Measurements from ENCODE around the gene MKX. TPM values are rescaled to one million over a fixed set of nuclear protein-coding genes. Genes with fewer than 3 reads are reported as not detected.

The MKX gene
- total RNA-seq, 2 experiments from 2014 or later, result 0.04 TPM; not detected in 1

- ChIA-PET POLR2A (no interaction called here), CTCF (interaction anchor here (0.6 to 2.7 kb wide), 3 partner anchors 10 to 681 kb away, joined by 3 to 9 read pairs (median 3); no protein-coding TSS in a partner anchor)
- Mint-ChIP-seq H3K9me3 (no peaks in the 10 kb centered on the region), H3K36me3 (ENCODE audit: low read depth) (no peaks in the 10 kb centered on the region), H3K27ac (no peak overlapping the region), H3K27me3 (peaks cover 7% of the 10 kb centered on the region), H3K4me3 (no peak overlapping the region), H3K4me1 (no peaks in the 10 kb centered on the region)
- no peak for DNase-seq
Observed at GRCh38 chr10:27680006-27680557, 65.5 kb downstream of the MKX start.

- CTCF ChIA-PET, result interaction anchor here (0.6 kb wide), 2 partner anchors 233 to 681 kb away, joined by 3 to 4 read pairs; no protein-coding TSS in a partner anchor
Observed at GRCh38 chr10:27679369-27679912, 66.2 kb downstream of the MKX start.

GRCh38 chr10:27678166-27678565 lies 67.5 kb downstream of the MKX start:
- peaks cover 7% of the 10 kb centered on the region for H3K27me3 Mint-ChIP-seq
- no peak overlapping the region for H3K27ac Mint-ChIP-seq
- POLR2A ChIA-PET, result no interaction called here
- DNase-seq, result no peak
- no peaks in the 10 kb centered on the region for H3K36me3 Mint-ChIP-seq (ENCODE audit: low read depth)
- no peaks in the 10 kb centered on the region for H3K4me1 Mint-ChIP-seq
- no peak overlapping the region for H3K4me3 Mint-ChIP-seq
- CTCF ChIA-PET, result no interaction called here
- no peaks in the 10 kb centered on the region for H3K9me3 Mint-ChIP-seq

More at GRCh38 chr10:27679369-27679912, 66.2 kb downstream of the MKX start:
- POLR2A ChIA-PET, result no interaction called here
- DNase-seq, result no peak
- Mint-ChIP-seq H3K4me3 (no peak overlapping the region), H3K36me3 (ENCODE audit: low read depth) (no peaks in the 10 kb centered on the region), H3K9me3 (no peaks in the 10 kb centered on the region), H3K4me1 (no peaks in the 10 kb centered on the region), H3K27me3 (peaks cover 7% of the 10 kb centered on the region), H3K27ac (no peak overlapping the region)

- Mint-ChIP-seq H3K36me3 (ENCODE audit: low read depth) (no peaks in the 10 kb centered on the region), H3K4me3 (no peak overlapping the region), H3K4me1 (no peaks in the 10 kb centered on the region), H3K9me3 (no peaks in the 10 kb centered on the region), H3K27ac (no peak overlapping the region), H3K27me3 (peaks cover 3% of the 10 kb centered on the region)
- no peak for DNase-seq
- CTCF ChIA-PET, result no interaction called here
- POLR2A ChIA-PET, result no interaction called here
Observed at GRCh38 chr10:27673065-27673464, 72.6 kb downstream of the MKX start.

- Mint-ChIP-seq H3K9me3 (no peaks in the 10 kb centered on the region), H3K4me3 (no peak overlapping the region), H3K27ac (no peak overlapping the region), H3K4me1 (no peaks in the 10 kb centered on the region), H3K27me3 (peaks cover 3% of the 10 kb centered on the region), H3K36me3 (ENCODE audit: low read depth) (no peaks in the 10 kb centered on the region)
- ChIA-PET CTCF (no interaction called here), POLR2A (no interaction called here)
- no peak for DNase-seq
Observed at GRCh38 chr10:27671821-27672220, 73.8 kb downstream of the MKX start.

- POLR2A ChIA-PET, result no interaction called here
- CTCF ChIA-PET, result interaction anchor here (1.1 kb wide), 1 partner anchor 96 kb away, joined by 3 read pairs; no protein-coding TSS in a partner anchor
- no peaks in the 10 kb centered on the region for H3K9me3 Mint-ChIP-seq
- H3K4me3 Mint-ChIP-seq, result no peak overlapping the region
- no peak for DNase-seq
- peaks cover 41% of the 10 kb centered on the region for H3K27me3 Mint-ChIP-seq
- H3K36me3 Mint-ChIP-seq (ENCODE audit: low read depth), result no peaks in the 10 kb centered on the region
- no peak overlapping the region for H3K27ac Mint-ChIP-seq
- H3K4me1 Mint-ChIP-seq, result no peaks in the 10 kb centered on the region
Observed at GRCh38 chr10:27664461-27664860, 81.2 kb downstream of the MKX start.

GRCh38 chr10:27663621-27664020 lies 82.0 kb downstream of the MKX start:
- DNase-seq, result no peak
- Mint-ChIP-seq H3K9me3 (no peaks in the 10 kb centered on the region), H3K4me1 (no peaks in the 10 kb centered on the region), H3K36me3 (ENCODE audit: low read depth) (no peaks in the 10 kb centered on the region), H3K27ac (no peak overlapping the region), H3K4me3 (no peak overlapping the region), H3K27me3 (peaks cover 41% of the 10 kb centered on the region)
- POLR2A ChIA-PET, result no interaction called here
- CTCF ChIA-PET, result interaction anchor here (1.0 to 1.2 kb wide), 2 partner anchors 12 to 13 kb away, joined by 3 read pairs; no protein-coding TSS in a partner anchor

GRCh38 chr10:27661514-27662286 lies 83.9 kb downstream of the MKX start:
- H3K4me1 Mint-ChIP-seq, result no peaks in the 10 kb centered on the region
- CTCF ChIA-PET, result interaction anchor here (0.6 kb wide), 1 partner anchor 8 kb away, joined by 3 read pairs; no protein-coding TSS in a partner anchor
- no peaks in the 10 kb centered on the region for H3K9me3 Mint-ChIP-seq
- H3K27me3 Mint-ChIP-seq, result peaks cover 40% of the 10 kb centered on the region
- no peak overlapping the region for H3K27ac Mint-ChIP-seq
- no peak for DNase-seq
- H3K36me3 Mint-ChIP-seq (ENCODE audit: low read depth), result no peaks in the 10 kb centered on the region
- H3K4me3 Mint-ChIP-seq, result no peak overlapping the region
- POLR2A ChIA-PET, result no interaction called here

GRCh38 chr10:27660711-27661110 lies 84.9 kb downstream of the MKX start:
- CTCF ChIA-PET, result no interaction called here
- POLR2A ChIA-PET, result no interaction called here
- no peak overlapping the region for H3K27ac Mint-ChIP-seq
- H3K4me3 Mint-ChIP-seq, result no peak overlapping the region
- H3K4me1 Mint-ChIP-seq, result no peaks in the 10 kb centered on the region
- H3K27me3 Mint-ChIP-seq, result peaks cover 36% of the 10 kb centered on the region
- no peaks in the 10 kb centered on the region for H3K9me3 Mint-ChIP-seq
- H3K36me3 Mint-ChIP-seq (ENCODE audit: low read depth), result no peaks in the 10 kb centered on the region
- no peak for DNase-seq

GRCh38 chr10:27660268-27660667 lies 85.4 kb downstream of the MKX start:
- no peak for DNase-seq
- H3K36me3 Mint-ChIP-seq (ENCODE audit: low read depth), result no peaks in the 10 kb centered on the region
- H3K4me1 Mint-ChIP-seq, result no peaks in the 10 kb centered on the region
- H3K27ac Mint-ChIP-seq, result no peak overlapping the region
- ChIA-PET CTCF (no interaction called here), POLR2A (no interaction called here)
- H3K4me3 Mint-ChIP-seq, result no peak overlapping the region
- H3K9me3 Mint-ChIP-seq, result no peaks in the 10 kb centered on the region
- H3K27me3 Mint-ChIP-seq, result peaks cover 34% of the 10 kb centered on the region

GRCh38 chr10:27659786-27660185 lies 85.8 kb downstream of the MKX start:
- POLR2A ChIA-PET, result no interaction called here

GRCh38 chr10:27658788-27659187 lies 86.8 kb downstream of the MKX start:
- H3K4me3 Mint-ChIP-seq, result no peak overlapping the region
- POLR2A ChIA-PET, result no interaction called here
- H3K27me3 Mint-ChIP-seq, result peaks cover 23% of the 10 kb centered on the region
- no peaks in the 10 kb centered on the region for H3K36me3 Mint-ChIP-seq (ENCODE audit: low read depth)
- no peak overlapping the region for H3K27ac Mint-ChIP-seq
- H3K4me1 Mint-ChIP-seq, result no peaks in the 10 kb centered on the region
- CTCF ChIA-PET, result no interaction called here
- DNase-seq, result no peak
- H3K9me3 Mint-ChIP-seq, result no peaks in the 10 kb centered on the region

More at GRCh38 chr10:27659786-27660185, 85.8 kb downstream of the MKX start:
- Mint-ChIP-seq H3K4me1 (no peaks in the 10 kb centered on the region), H3K9me3 (no peaks in the 10 kb centered on the region), H3K27me3 (peaks cover 33% of the 10 kb centered on the region), H3K36me3 (ENCODE audit: low read depth) (no peaks in the 10 kb centered on the region), H3K27ac (no peak overlapping the region), H3K4me3 (no peak overlapping the region)
- CTCF ChIA-PET, result no interaction called here
- no peak for DNase-seq

- Mint-ChIP-seq H3K27me3 (peaks cover 7% of the 10 kb centered on the region), H3K4me3 (no peak overlapping the region), H3K36me3 (ENCODE audit: low read depth) (no peaks in the 10 kb centered on the region), H3K27ac (no peak overlapping the region), H3K9me3 (no peaks in the 10 kb centered on the region), H3K4me1 (no peaks in the 10 kb centered on the region)
- DNase-seq, result no peak
- ChIA-PET CTCF (interaction anchor here (0.7 kb wide), 1 partner anchor 587 kb away, joined by 3 read pairs; no protein-coding TSS in a partner anchor), POLR2A (no interaction called here)
Observed at GRCh38 chr10:27655296-27655695, 90.3 kb downstream of the MKX start.
